Neural progenitor cell (in vitro differentiated cells): Measurements from ENCODE around the gene SCGB2B2.

ENCODE experiments used
- EZH2 ChIP-seq: fragments of 200-600 bp; sonication (generic); IDR thresholded peaks from 2 replicates; pipeline ENCODE4 v1.6.1; 2017; ENCODE audit warnings: antibody characterized with exemption, mild to moderate bottlenecking, moderate library complexity
- EZH2phosphoT487 ChIP-seq: fragments of 200-600 bp; sonication (generic); IDR thresholded peaks from 2 replicates; pipeline ENCODE4 v1.6.1; 2017; ENCODE audit warnings: antibody characterized with exemption
- TF ChIP-seq, protein P1 (sequence below): fragments of 200-600 bp; sonication (generic); IDR thresholded peaks from 2 replicates; pipeline ENCODE4 v1.5.1; 2017; ENCODE audit warnings: antibody characterized with exemption, mild to moderate bottlenecking

DNA sequence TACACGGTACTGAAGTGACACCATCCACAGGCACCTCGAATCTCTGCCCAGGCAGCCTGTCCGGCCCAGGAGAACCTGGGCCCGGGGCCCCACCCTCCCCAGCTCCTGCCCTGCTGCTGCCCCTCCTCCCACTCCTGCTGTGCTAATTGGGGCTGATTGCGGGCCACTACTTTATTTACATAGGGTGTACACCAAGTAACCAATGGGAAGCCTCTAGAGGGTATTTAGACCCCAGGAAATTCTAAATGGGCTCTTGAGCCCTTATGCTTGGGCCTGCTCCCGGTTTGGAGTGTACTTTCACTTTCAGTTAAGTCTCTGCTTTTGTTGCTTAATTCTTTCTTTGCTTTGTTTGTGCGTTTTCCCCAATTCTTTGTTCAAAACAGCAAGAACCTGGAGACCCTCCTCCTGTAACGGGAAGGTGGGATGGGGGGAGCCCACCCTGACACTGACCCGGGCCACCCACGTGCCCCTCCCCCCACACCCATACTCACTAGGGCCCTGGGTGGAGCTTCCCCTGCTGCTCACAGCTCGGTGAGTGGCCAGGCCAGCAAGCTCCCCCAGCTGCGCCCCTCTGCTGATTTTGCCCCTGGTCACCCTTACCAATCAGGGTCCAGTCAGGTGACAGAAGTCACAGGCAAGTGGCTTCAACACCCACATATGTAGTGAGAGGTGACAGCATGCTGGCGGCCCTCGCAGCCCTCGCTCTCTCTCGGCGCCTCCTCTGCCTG lies 9.4 kb downstream of the SCGB2B2 start:
- TF ChIP-seq, protein P1, sequence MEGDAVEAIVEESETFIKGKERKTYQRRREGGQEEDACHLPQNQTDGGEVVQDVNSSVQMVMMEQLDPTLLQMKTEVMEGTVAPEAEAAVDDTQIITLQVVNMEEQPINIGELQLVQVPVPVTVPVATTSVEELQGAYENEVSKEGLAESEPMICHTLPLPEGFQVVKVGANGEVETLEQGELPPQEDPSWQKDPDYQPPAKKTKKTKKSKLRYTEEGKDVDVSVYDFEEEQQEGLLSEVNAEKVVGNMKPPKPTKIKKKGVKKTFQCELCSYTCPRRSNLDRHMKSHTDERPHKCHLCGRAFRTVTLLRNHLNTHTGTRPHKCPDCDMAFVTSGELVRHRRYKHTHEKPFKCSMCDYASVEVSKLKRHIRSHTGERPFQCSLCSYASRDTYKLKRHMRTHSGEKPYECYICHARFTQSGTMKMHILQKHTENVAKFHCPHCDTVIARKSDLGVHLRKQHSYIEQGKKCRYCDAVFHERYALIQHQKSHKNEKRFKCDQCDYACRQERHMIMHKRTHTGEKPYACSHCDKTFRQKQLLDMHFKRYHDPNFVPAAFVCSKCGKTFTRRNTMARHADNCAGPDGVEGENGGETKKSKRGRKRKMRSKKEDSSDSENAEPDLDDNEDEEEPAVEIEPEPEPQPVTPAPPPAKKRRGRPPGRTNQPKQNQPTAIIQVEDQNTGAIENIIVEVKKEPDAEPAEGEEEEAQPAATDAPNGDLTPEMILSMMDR = no peak
- TF ChIP-seq EZH2 (no peak), EZH2phosphoT487 (no peak)
